ENCODE data around the gene SLC31A1.

DNA sequence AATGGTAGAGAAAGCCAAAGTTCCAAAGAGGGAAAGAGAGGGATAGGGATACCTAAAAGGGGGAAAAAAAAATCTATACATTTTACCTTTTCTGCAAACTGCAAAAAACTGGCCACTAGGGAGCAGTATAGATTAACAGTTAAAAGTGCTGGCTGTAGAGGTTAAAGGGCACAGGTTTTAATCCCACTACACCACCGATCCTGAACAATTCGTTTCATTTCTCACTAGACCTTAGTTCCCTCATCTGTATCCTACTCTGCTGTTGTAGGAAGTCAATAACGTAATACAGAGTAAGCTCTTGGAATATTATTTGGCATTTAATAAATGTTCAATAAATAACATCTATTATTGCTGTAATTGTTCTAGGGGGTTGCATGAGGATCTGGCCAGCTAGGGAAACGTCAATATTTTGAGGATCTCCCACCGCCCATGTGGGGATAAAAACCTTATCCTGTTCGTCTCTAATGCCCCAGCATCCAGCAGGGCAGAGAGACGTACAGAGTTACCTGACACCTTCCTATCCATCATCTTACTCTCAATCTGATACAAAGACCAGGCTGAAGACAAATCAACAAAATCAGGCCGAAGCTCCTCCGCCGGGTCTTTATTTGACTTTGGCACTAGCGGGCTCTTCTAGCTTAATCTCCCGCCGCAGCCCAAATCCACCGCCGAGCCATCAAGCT lies 53.3 kb downstream of the SLC31A1 start:
- TF ChIP-seq, protein P1, sequence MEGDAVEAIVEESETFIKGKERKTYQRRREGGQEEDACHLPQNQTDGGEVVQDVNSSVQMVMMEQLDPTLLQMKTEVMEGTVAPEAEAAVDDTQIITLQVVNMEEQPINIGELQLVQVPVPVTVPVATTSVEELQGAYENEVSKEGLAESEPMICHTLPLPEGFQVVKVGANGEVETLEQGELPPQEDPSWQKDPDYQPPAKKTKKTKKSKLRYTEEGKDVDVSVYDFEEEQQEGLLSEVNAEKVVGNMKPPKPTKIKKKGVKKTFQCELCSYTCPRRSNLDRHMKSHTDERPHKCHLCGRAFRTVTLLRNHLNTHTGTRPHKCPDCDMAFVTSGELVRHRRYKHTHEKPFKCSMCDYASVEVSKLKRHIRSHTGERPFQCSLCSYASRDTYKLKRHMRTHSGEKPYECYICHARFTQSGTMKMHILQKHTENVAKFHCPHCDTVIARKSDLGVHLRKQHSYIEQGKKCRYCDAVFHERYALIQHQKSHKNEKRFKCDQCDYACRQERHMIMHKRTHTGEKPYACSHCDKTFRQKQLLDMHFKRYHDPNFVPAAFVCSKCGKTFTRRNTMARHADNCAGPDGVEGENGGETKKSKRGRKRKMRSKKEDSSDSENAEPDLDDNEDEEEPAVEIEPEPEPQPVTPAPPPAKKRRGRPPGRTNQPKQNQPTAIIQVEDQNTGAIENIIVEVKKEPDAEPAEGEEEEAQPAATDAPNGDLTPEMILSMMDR (IDR thresholded peaks at IDR 0.05) = peak; percentile 72 to 88 (median 78)
- TF ChIP-seq POLR2AphosphoS5 (IDR thresholded peaks at IDR 0.05) = peak in 1 of 3 donors; percentile 15
- no peak for TF ChIP-seq POLR2A (IDR thresholded peaks at IDR 0.05)

Measured in transverse colon (tissue), 4 donors.